Thoracic aorta (tissue), 2 donors: ENCODE measurements around the gene ARHGAP44. TPM values are rescaled to one million over a fixed set of nuclear protein-coding genes. Genes with fewer than 3 reads are reported as not detected.

Experiments
- ATAC-seq: fragments of 150-250 bp; one replicate; pipeline ENCODE4 v1.8.0; 2017; ENCODE audit warnings: low read depth; ENCODE audit not compliant: insufficient number of reproducible peaks, low FRiP score
- DNase-seq: peaks from one replicate; pipeline ENCODE4 v3.0.0-alpha.2; 2020; ENCODE audit warnings: low spot score
- H3K27ac ChIP-seq, 2 donors: fragments of 200-600 bp; sonication (generic); 1 replicate in 1 of 2; 2 replicates in 1 of 2; pipeline ENCODE4 v1.5.1; 2016; ENCODE audit warnings: mild to moderate bottlenecking in 2 of 2, moderate library complexity in 2 of 2
- H3K27me3 ChIP-seq: fragments of 200-600 bp; sonication (generic); replicated peaks from 2 replicates; pipeline ENCODE4 v1.6.0; 2016; ENCODE audit warnings: mild to moderate bottlenecking; ENCODE audit not compliant: insufficient read depth
- H3K36me3 ChIP-seq: fragments of 200-600 bp; sonication (generic); one replicate; pipeline ENCODE4 v1.5.1; 2016
- H3K4me1 ChIP-seq, 2 donors: fragments of 200-600 bp; sonication (generic); 1 replicate in 1 of 2; 2 replicates in 1 of 2; pipeline versions ENCODE4 v1.5.1 to v1.6.0; 2016; ENCODE audit warnings: low read depth in 2 of 2, mild to moderate bottlenecking in 1 of 2; ENCODE audit not compliant: control insufficient read depth in 1 of 2
- H3K4me3 ChIP-seq: fragments of 200-600 bp; sonication (generic); 2 replicates; pipeline ENCODE4 v1.5.1; 2016; ENCODE audit warnings: mild to moderate bottlenecking
- H3K9me3 ChIP-seq: fragments of 200-600 bp; sonication (generic); 2 replicates; pipeline ENCODE4 v1.5.1; 2016
- total RNA-seq, 2 donors: library from RNA; depleted of rRNA; stranded (reverse); fragments of >200 nt; gene quantifications; one replicate each; pipeline versions ENCODE4 v1.1.0 to v1.2.3, GENCODE V29; 2016
- TF ChIP-seq, protein P1 (sequence below): fragments of 200-600 bp; sonication (generic); IDR thresholded peaks from one replicate; pipeline ENCODE4 v1.5.1; 2019; ENCODE audit warnings: antibody characterized with exemption

Gene ARHGAP44
- total RNA-seq, 2 donors from 2014 or later, result 7.3 to 10.3 TPM

DNA sequence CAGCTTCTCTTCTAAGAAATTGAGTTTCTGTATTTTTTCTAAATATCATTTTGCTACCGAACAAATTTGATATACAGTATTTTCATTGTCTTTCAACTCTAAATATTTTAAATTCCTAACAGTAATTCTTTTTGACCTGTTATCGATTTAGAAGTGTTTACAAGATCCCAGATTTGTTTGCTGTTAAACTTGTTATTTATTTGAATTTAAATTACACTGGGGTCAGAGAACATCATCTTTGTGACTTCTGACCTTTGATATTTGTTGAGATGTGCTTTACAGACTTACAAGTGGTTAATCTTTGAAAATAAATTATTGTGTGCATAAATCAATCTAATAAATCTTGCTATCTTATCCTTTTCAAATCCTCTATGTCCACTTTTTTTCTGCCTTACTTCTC, 94.2 kb downstream of the ARHGAP44 start:
- Histone ChIP-seq H3K36me3 (no peaks in the 10 kb centered on the region), H3K4me1 (no peaks in the 10 kb centered on the region), H3K27me3 (no peaks in the 10 kb centered on the region), H3K4me3 (no peak overlapping the region), H3K27ac (no peak overlapping the region), H3K9me3 (no peaks in the 10 kb centered on the region)
- ATAC-seq (no peak), DNase-seq (no peak)
- TF ChIP-seq, protein P1, sequence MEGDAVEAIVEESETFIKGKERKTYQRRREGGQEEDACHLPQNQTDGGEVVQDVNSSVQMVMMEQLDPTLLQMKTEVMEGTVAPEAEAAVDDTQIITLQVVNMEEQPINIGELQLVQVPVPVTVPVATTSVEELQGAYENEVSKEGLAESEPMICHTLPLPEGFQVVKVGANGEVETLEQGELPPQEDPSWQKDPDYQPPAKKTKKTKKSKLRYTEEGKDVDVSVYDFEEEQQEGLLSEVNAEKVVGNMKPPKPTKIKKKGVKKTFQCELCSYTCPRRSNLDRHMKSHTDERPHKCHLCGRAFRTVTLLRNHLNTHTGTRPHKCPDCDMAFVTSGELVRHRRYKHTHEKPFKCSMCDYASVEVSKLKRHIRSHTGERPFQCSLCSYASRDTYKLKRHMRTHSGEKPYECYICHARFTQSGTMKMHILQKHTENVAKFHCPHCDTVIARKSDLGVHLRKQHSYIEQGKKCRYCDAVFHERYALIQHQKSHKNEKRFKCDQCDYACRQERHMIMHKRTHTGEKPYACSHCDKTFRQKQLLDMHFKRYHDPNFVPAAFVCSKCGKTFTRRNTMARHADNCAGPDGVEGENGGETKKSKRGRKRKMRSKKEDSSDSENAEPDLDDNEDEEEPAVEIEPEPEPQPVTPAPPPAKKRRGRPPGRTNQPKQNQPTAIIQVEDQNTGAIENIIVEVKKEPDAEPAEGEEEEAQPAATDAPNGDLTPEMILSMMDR, result no peak

DNA sequence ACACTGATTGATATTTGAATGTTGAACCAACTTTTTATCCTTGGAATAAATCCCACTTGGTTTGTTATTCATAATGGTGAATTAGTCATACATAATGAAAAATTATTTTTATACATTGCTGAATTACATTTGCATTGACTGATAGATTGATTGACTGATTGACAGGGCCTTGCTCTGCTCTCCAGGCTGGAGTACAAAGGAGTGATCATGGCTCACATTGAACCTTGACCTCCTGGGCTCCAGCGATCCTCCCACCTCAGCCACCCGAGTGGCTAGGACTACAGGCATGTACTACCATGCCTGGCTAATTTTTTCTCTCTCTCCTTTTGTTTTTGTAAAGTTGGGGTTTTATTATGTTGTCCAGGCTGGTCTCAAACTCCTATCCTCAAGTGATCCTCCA, 97.8 kb downstream of the ARHGAP44 start:
- H3K4me3 ChIP-seq, result no peak overlapping the region
- H3K36me3 ChIP-seq, result no peaks in the 10 kb centered on the region
- DNase-seq (no peak), ATAC-seq (no peak)
- H3K4me1 ChIP-seq, result no peaks in the 10 kb centered on the region
- H3K9me3 ChIP-seq, result no peaks in the 10 kb centered on the region
- H3K27ac ChIP-seq, result no peak overlapping the region
- TF ChIP-seq, protein P1, result no peak
- H3K27me3 ChIP-seq, result no peaks in the 10 kb centered on the region

DNA sequence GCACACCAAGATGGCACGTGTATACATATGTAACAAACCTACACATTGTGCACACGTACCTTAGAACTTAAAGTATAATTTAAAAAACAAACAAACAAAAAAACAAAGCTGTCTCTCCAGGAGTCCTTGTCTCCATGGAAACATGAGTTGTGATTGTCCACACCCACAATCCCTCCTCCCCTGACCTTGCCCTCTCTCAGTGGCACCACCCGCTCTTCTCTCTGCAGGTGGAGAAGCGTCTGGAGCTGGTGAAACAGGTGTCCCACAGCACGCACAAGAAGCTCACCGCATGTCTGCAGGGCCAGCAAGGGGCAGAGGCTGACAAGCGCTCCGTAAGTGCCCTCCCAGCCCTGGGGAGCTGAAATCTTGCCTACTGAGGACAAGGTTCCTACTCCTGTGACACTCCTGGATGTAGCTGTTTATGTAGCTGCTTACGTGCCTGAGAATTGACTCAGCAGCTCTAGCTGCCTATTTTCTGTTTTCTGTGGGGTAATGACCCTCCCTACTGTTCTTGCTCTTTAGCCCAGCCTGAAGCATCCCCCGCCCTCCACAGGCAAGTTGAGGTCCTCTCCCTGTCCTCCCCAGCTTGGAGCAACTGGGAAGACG, 107.0 kb downstream of the ARHGAP44 start:
- Histone ChIP-seq H3K4me3 (no peak overlapping the region), H3K36me3 (peaks cover 7% of the 10 kb centered on the region), H3K9me3 (no peaks in the 10 kb centered on the region), H3K27me3 (no peaks in the 10 kb centered on the region), H3K27ac (no peak overlapping the region), H3K4me1 (no peaks in the 10 kb centered on the region)
- DNase-seq, result no peak
- TF ChIP-seq, protein P1, result no peak
- no peak for ATAC-seq

DNA sequence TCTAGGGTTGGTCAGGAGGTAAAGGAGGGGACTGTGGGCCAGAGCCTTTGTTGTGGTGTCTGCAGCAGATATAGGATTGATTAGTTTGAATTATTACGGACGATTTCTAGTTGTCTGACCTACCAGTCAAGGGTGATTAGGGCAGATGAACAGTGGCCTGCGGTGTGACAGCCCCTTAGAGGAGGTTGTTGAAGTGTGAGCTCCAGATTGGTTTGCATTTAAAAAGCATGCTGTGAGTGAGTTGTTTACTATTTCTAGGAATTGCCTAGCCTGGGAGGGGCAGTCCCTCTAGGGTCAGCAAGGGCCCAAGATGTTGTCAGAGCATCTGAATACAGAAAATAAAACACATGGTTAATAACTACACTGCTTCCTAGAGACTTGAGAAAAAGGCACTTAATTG, 108.8 kb downstream of the ARHGAP44 start:
- H3K36me3 ChIP-seq, result peaks cover 7% of the 10 kb centered on the region
- TF ChIP-seq, protein P1, result no peak
- no peaks in the 10 kb centered on the region for H3K9me3 ChIP-seq
- DNase-seq (no peak), ATAC-seq (no peak)
- H3K27me3 ChIP-seq, result no peaks in the 10 kb centered on the region
- H3K4me1 ChIP-seq, result no peaks in the 10 kb centered on the region
- H3K4me3 ChIP-seq, result no peak overlapping the region
- H3K27ac ChIP-seq, result no peak overlapping the region

DNA sequence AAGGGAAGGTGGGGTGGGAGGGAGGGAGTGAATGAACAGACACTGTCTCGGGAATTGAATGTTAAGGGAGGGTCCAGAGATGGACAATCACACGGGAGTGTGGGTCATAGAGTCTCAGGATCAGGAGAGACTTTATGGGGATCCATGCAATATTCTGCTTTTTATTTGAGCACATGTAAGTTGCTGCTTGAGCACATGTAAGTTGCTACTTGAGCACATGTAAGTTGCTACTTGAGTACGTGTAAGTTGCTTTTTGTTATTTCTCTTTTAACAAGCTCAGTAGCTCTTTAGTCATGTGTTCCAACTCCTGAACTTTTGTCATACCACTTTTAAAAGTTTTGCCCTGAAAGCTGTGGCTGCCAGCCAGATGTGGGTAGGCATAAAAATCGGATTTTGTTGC, 110.3 kb downstream of the ARHGAP44 start:
- Histone ChIP-seq H3K4me1 (no peaks in the 10 kb centered on the region), H3K9me3 (no peaks in the 10 kb centered on the region), H3K27me3 (no peaks in the 10 kb centered on the region), H3K36me3 (peaks cover 7% of the 10 kb centered on the region), H3K4me3 (no peak overlapping the region), H3K27ac (no peak overlapping the region)
- TF ChIP-seq, protein P1, result no peak
- DNase-seq, result no peak
- ATAC-seq, result no peak
